HTERT RPE-1 (cell line): Measurements from ENCODE around the gene CCDC69.

Source experiments
- in situ Hi-C: fragments of 300-500 bp; cut with MboI; formaldehyde crosslinking; loops from 4 replicates; pipeline ENCODE4 v1.14.3; 2020; ENCODE audit warnings: low sequenced_read_pairs

CCDC69 gene

DNA sequence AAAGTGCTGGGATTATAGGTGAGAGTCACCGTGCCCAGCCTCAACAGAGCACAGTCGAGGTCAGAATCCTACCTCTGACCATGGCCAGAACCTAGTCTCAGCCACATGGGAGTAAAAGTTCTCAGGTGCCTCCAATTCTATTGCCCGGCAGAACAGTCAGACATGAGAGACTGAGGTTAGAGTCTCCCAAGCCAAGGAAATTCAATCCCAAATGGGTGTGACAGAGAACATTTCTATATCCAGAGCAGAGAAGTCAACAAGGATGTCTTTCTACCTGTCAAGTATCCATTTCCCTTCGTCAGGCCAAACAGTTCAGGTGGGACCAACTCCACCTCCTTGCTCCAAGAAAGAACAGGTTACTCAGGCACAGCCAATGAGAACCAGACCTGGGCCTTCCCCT lies 76.9 kb downstream of the CCDC69 start:
- in situ Hi-C loops, result no loop called here

DNA sequence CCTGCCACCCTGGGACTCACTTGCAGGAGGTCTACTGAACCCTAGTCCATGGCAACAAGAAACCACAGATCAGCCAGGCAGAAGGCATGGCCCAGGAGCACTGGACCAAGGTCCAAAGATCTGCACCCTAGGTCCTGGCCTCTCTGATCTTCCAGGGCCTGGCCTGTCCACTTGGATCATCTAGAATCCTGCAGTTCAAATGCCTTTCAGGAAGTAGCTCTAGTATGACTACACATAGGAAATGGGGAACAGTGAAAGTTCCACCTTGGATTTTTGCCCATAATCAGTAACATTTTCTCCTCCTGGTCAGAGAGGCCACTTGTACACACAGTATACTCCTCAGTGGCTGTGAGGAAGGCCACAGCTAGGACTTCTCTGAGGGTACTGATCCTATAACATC lies 77.8 kb downstream of the CCDC69 start:
- in situ Hi-C loops, result no loop called here

DNA sequence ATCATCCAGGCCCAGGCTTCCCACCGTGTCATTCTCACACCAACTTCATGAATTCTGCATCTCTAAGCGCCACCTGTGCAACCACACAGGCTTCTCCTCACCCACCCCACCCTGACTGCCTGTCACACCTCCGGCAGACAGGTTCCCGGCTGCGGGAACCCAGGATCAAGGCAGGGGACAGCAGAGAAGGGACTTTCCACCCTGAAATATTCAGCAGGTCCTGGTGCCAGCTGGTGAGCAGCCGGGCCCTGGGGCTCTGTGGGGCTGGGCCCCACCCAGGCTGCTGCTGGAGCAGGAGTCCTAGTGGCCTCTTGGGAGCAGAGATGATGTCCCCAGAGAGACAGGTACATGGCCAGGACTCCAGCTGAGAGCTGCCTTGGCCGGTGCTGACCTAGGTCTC lies 79.0 kb downstream of the CCDC69 start:
- in situ Hi-C loops, result no loop called here

DNA sequence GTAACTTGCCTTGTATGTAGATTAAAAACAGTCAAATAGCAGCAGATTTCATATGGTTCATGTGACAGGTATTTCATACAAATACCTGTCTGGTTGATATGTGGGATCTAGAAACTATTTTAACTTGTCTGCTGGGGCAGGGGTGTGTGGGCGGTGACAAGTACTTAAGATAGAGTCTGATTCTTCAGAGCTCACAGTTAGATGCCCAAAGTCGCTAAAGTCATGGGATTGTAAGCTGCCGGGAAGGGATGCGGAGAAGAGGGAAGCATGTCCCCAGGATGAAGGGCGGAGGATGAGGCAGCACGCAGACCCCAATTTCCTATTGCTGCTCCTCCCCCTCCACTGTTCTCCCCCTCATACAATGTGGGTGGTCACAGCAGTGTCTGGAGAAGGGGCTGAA lies 79.6 kb downstream of the CCDC69 start:
- in situ Hi-C loops, result no loop called here

DNA sequence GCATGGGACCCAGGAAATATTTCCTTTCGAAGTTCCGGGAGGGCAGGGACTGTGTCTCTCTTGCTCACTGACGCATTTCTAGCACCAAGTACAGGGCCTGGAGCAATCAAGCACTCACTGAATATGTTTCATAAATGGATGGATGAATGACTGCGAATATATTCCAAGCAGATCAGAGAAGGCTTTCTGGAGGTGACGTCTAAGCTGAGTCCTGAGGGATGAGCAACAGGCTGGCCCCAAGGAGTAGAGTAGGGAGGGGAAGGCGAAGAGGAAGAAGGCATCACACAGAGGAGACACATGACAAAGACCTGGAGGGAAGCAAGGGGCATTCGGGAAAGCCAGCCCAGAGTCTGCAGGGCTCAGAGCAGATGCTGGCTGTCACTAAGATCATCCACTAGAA lies 80.2 kb downstream of the CCDC69 start:
- in situ Hi-C loops, result no loop called here

DNA sequence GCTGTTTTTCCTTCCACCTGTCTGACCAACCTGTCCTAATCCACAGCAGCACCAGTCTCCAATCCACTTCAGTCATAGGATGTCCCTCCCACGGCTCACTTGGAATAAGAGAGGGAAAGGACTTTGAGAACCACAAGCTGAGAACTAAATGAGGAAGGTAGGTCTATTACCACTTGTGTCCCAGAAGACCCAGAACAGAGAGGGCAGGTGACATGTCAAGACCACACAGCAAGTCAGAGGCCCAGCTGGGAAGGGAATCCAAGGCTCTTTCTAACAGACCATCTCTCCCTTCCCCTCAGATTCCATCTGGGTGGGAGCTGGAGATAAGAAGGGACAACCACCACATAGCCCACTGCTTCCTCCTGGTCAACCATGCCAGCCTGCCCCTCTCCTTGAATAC lies 81.0 kb downstream of the CCDC69 start:
- in situ Hi-C loops, result no loop called here

DNA sequence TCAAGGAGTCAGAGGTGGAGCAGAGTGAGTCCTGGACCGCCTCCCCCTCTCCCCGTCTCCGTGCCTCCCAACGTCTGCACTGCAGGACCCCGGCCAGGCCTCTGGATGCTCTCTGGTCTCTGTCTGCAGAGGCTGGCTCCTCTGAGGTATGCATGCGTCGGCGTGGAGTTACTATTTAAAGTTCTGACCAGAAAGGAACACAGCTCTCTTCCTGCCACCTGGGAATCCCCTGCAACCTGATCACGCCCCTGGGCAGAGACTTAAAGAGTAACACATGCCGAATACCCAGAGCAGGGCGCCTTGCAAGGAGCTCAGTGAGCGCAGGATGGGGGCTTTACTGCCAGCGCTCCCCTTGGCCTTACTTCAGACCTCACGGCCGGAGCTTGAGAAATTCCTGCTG lies 82.4 kb downstream of the CCDC69 start:
- in situ Hi-C loops, result no loop called here

DNA sequence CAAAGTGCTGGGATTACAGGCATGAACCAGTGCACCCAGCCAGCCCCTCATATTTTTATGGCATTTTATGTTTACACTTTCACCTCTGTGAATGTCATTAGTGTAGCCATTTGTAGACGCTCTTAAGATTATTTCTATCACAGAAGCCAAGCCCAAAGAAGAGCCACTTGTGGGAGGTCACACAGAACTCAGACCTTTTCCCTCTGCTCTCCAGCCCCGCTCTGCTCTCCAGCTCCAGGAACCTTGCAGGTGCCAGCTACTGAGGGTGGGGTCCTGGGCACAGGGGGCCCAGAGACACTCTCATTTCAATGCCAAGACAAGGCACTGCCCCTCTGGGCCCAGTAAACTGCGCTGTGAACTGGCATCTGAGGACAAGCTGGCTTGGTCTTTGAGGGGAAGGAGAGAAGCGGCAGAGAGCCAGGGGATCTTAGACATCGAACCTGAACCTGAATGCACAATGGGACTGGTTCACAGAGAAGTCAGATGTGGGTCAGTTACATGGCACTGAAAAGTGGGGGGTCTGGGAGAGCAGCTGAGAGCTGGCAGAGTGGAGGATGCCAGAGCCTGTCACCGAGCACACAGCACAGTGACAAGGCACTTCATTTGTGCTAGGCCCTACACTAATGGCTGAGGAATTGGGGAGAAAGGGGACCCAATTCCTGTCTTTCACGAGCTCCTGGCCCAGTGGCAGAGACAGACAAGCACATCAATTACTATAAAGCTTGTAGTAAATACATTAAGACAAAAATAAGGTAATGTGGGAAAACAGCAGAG lies 83.0 kb downstream of the CCDC69 start:
- in situ Hi-C loops, result no loop called here

DNA sequence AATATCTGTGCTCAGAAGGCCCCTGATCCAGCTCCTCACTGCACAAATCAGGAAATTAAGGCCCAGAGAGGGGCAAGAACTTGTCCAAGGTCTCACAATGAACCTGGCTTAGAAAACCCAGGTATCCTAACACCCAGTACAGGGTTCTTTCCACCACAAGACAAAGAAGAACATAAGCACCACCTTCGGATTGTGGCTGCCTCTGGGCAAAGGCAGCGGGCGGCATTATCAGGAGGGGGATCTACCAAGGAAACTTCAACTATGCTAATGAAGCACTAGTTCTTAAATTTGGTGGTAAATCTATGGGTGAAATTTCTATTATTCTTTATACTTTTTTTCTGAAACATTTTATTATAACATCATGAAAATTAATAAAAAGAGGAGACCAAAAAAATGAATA lies 84.2 kb downstream of the CCDC69 start:
- in situ Hi-C loops, result no loop called here

DNA sequence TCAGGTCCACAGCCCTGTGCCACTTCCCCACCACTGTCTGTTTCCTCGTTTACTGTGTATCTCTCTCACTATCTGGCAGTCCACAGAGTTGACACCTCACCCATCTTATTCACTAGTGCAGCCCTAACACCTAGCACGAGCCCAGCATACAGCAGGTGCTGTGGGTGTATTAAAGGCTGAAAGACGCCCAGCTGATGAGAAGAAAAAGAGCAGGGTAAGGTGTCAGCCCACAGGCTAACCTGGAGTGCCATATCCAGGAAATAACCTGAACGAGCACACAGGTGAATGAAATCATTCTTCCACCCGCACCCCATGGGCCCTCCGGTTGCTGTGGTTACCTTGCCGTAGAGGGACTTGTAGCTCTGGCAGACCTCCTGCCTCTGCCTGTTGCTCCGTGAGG lies 84.9 kb downstream of the CCDC69 start:
- in situ Hi-C loops, result no loop called here

DNA sequence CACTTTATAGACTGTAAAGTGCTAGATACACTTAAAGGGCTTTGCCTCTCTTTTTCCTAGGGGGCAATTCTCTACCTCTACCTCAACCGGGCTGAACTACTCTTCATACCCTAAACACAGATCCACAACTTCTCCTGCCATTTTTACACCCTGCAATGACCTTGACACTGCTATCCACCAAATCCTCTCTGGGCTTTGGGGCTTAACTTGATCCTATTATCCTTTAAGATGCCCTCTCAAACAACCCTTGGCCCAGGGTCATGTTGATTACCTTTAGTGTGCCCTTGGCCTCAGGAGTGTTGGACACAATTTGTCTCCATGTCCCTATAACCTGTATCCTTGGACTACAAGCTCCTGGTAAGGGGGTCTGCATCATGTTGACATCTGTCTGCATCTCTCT lies 85.8 kb downstream of the CCDC69 start:
- in situ Hi-C loops, result no loop called here

DNA sequence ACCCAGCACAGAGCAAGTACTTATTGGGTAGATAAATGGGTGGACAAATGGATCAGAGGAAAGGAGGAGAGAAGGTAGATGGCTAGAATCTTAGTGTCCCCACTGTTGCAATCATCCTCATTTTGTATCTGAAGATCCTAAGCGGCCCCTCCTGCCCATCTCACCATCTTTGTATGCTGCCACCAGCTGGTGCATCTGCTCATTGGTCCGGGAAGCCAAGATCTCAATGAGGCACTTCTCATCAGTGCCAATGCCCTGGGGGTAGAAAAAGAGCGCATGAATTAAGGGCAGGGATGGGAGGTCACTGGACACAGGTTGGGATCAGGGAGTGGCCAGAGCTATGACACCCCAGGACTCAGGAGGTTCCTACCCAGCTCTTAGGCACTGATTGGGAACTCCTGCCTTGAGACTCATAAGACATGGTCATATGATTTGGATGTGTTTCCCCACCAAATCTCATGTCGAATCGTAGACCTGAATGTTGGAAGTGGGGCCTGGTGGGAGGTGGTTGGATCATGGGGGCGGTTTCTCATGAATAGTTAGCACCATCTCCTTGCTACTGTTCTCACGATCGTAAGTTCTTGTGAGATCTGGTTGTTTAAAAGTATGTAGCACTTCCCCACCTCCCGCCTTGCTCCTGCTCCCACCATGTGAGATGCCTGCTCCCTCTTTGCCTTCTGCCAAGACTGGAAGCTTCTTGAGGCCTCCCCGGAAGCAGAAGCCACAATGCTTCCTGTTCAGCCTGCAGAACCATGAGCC lies 86.6 kb downstream of the CCDC69 start:
- in situ Hi-C loops, result no loop called here

DNA sequence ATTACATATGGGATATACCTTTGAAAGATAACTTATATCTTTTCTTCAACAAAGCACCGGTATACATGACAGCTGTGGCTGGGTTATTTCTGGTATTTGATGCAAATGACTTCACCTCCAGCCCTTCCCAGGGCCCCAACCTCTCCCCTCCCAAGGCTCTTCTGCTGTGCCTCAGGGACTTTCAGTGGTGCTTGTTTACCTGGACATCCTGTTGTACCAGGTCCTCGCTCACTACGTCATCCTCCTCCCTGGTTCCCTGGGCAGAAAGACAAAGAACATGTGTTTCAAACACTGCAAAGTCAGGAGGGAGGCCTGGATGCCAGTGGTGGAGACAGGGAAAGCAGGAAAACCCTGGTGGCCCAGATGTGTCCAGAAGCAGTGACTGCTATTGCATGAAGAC lies 89.7 kb downstream of the CCDC69 start:
- in situ Hi-C loops, result no loop called here

DNA sequence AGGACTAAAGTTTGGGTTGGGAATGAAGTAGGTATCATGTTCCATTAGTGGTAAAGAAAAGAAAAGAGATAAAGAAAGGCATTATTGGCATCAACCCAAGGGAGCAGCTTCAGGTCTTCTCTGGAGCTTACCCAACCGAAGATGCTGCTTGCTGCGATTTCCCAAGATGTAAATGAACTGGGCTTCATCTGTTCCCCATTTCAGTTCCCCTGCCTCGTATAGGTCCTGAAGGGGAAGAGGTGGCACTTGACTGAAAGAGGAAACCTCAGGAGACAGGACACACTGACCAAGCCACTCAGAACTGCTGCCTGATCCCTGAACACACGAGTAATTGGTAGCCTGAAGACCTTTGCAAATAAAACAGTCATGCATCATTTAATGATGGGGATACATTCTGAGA lies 90.9 kb downstream of the CCDC69 start:
- in situ Hi-C loops, result no loop called here
